HG03159 (cell line): ENCODE measurements around the gene LARP4B.

Experiments used
- ATAC-seq: cut with Tn5 transposase; IDR thresholded peaks from one replicate; pipeline ENCODE4 v1.9.1; 2021; ENCODE audit warnings: mild to moderate bottlenecking, moderate library complexity; ENCODE audit not compliant: unreplicated experiment

Gene LARP4B

DNA sequence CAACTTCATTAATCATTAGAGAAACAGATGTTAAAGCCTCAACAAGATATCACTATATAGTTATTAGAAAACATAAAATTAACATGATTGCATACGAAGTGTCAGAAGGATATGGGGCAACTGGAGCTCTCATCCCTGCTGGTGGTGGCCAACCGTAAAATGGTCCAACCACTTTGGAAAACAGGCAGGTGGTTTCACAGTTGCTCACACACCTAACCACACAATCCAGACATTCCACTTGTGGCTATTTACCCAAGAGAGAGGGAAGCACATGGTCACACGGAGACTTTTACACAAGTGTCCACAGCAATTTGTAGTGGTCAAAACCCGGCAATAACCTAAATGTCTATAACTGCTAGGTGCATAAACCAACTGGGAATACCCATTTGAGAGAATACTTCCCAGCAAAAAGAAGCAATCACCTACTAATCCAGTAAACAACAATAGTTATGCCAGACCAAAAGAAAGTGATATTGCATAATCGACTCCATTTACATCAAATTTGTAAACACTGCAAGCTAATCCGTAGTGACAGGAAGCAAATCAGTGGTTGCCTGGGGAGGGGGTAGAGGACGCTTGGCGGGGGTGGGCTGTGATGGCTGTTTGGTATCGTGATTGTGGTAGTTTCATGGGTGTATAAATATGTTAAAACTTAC, 91.8 kb downstream of the LARP4B start:
- ATAC-seq = no peak

DNA sequence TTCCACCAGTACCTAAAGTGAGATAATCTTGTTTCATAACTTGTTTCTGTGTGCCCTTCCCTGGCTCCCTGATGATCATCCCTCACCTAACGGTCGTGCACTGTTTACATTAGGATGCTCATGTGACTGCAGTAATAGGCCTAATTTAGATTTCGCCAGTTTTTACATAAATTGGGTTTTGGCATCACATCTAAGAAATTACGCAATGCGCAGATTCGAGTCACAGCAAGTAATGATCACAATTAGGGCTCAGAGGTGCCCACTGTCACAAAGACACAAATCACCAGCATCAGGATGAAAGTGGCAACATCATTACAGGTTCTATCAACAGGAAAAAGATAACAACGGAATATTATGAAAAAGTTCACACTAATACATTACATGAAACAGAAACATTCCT, 94.7 kb downstream of the LARP4B start:
- ATAC-seq = no peak

DNA sequence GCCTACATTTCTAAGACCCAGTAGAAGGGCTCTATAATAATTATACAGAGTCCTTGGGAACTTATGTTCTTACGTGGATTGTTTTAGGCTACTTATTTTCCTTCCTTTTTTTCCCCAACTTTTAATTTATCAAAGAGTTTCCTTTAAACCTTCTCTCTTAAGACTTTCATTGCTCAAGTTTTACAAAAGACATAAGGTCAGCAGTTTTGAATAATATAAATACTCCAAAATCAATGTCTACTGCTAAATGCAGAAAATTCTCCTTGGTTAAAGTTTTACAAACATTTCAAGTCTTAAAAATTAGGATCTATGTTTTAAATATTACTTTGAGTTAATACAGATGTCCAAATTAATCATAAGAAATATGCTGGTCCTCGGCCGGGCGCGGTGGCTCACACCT, 97.0 kb downstream of the LARP4B start:
- no peak for ATAC-seq

DNA sequence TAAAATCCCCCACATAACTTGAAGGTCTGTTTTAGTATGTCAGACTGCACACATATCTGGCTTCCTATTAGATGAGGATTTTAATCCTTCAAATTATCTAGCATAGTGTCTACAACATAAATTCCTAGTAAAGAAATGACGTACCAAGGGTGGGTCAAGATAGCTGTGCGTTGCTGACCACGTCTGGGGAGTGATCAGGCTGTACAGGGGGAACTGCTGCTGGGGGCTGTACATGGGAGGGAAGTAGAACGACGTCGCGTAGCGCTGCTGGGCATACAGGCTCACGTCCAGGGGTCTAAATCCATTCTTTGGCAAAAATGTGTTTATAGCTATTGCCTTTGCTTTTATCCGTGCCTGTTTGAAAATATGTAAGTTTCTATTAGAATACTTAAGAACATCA, 102.3 kb downstream of the LARP4B start:
- no peak for ATAC-seq

DNA sequence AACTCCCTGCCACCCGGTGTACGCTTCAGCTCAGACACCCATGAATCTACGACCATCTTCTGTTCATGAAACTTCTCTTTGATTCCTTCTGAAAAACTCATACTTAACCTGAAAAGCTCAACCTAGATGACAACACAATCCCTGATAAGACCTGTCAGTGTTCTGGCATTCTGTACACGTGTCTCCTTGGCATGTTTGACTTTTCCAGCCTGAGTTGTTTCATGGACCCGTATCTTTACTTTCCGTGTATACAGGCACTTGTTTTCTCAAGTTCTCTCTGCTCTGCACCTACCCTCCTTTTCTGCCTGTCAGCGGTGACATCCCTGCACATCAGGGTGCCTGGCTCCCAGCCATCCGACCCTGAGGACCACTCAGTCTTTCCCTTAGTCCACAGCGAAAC, 103.3 kb downstream of the LARP4B start:
- ATAC-seq = no peak

DNA sequence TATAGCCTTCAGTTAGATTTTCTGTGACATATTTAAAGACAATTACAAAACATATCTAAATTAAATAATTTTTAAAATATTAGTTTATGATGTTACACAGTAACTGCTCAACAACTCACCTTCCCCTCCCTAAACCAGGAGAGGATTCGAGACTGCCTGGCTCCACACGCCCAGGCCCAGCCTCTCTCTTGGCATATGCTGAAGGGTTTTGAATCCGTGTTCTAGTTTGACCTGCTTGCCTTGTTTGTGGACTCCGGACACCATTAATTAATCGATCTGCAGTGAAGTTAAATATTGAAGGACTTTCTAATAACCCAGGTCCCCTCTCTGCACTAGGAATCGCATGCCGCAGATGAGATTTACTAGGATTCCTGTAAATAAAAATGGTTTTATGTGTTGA, 106.6 kb downstream of the LARP4B start:
- no peak for ATAC-seq

DNA sequence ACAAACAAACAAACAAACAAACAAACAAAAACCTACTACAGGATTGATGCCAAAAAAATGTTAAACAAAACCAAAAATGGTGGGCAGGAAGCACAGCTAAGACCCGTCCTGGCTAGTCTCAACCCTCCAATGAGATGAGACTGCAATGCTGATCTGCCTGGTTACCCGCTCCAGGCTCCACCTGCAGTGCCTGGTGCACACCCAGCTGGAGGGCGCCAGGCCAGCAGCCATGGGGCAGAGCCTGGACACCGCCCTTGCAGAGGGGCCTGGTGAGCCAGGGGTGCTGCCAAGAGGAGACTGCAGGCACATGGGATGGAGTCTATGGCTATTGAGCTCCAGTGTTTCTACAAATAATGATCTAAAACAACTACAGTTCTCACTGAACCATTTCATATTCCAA, 107.0 kb downstream of the LARP4B start:
- ATAC-seq = no peak

DNA sequence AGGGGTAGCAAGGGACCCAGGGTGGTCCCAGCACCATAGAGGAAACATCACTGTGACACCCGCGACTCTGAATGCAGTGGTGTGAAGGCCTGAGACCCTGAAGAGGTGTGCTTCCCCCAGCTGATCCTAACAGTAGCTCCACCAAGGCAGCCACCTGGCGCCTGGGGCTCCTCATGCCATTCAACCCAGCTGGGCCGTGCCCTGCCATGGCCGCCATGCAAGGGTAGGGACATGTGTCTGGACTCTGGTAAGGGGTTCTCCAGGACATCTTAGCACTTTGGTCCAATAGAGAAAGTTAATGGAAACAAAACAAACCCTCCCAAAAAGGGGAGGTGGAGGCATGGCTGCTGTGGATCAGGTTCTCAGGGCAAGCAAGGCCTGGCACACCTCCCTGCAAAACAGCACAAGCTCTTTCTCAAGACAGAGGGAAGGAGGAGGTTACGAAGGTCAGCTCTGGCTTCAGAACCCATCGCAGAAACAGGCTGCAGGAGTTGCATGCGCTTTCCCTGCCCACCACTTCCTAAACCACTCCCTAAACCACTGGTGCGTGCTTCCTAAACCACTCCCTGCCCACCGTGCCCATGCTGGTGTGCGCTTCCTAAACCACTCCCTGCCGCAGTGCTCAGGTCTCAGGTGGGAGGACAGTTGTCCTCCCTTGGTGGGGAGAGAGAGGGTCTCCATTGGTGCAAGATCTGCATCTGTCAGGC, 108.7 kb downstream of the LARP4B start:
- no peak for ATAC-seq

DNA sequence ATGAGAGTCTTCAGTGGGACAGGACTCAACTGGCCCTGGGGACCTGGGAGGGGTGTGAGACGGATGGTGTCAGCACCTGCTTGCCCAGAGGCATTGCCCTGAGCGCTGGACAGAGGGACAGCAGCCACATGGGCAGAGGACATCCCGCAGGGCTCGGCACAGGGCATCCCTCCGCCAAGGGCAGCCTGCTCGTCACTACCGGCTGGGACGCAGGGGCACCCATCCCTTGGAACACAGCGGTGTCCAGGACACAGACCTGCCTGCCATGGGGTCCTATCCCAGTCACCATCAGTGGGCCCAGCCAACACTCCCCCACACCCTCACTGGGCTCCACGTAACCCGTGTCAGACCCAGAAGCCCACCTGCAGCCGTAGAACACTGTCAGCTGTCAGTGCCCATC, 109.3 kb downstream of the LARP4B start:
- no peak for ATAC-seq

DNA sequence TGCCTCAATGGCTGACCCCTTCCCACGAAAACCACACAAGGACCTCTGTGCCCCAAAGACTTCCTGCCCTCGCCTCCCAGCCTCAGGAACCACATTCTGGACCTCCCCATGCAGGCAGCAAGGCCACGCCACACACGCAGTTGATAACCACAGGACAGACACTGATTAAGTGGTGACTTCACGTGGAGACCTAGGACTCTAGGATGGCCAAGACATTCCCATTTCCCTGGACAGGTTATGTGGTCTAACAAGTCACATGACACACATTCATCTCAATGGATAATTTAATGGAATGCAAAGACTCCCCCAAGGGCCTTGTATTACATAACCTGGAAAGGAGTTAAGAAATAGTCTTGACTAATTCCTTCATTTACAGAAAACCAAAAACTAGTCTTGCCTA, 110.2 kb downstream of the LARP4B start:
- ATAC-seq = no peak

DNA sequence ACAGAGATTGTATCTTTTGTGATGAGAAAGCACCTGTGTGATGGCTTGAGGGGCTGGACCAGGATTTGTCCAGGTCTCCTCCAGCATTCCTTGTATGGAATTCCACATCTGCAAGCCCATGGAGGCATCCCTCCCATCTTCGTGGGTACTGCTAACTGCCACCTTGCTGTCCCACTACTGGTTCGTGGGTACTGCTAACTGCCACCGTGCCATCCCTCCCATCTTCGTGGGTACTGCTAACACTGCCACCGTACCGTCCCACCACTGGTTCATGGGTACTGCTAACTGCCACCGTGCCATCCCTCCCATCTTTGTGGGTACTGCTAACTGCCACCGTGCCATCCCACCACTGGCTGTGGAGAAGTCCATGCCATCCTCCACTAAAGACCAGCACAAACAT, 111.7 kb downstream of the LARP4B start:
- ATAC-seq = no peak

DNA sequence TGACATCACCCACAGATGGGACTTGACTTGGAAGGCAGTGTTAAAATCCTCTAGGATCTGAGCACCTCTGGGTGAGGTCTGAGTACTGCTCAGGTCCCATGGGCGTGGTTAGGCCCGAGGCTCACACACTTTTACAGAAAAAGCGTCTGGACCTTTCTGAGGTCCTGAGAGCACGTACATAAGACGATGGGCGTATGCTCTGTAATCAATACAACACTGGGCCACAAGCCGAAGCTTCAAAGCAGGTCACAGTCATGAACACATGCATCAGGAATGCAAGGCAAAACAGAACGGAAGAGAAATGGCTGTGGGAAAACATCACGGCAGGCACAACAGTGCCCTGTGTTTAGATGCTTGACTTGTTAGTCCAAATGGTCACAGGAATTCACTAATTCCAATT, 112.2 kb downstream of the LARP4B start:
- ATAC-seq = no peak

DNA sequence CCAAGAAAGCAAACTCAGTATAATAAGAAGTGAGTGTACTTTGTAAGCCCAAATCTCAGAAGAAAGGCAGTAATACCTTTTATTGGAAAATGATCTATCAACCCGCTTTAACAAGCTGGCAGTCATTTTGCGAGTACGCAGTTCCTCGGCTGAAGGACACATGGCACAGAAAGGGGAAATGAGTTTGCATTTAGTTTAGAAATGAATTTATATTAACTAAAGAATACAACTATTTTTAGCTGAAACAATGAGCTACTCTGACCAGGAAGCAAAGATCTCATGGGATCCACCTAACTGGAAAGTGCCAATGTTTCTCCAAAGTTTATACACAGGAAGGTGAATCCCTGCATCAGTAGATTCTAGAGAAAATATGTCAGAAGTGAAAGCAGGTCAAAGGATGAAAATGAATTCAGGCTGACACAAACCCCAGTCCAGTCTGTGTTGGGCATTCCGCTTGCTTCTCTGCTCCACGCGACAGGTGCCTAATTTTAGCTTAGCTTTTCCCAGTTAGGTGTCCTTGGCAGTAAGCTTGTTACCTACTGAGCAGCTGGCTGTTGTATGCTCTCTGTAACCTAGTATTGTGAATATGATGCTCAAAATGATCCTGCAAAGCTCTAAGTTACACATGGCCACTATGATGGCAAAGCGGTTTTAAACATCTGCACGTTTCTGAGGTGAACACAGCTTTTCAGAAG, 112.8 kb downstream of the LARP4B start:
- ATAC-seq = no peak

DNA sequence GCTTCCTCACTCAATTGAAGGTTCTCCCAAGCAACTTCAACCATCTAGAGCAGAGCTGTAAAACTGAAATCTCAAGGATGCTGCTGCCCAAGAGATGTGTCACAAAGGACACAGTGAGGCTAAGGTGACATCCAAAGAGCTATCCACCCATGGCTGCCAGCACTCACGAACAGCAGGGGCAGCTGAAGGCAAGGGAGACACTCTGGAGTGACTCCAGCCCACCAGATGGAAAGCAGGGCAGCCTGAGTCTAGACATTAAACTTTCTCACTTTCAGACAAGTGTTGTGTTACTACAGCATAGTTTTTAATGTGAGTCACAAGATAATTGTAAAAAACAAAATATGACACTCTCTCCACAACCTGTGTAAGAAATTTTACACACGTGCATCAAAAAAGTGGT, 113.5 kb downstream of the LARP4B start:
- no peak for ATAC-seq

DNA sequence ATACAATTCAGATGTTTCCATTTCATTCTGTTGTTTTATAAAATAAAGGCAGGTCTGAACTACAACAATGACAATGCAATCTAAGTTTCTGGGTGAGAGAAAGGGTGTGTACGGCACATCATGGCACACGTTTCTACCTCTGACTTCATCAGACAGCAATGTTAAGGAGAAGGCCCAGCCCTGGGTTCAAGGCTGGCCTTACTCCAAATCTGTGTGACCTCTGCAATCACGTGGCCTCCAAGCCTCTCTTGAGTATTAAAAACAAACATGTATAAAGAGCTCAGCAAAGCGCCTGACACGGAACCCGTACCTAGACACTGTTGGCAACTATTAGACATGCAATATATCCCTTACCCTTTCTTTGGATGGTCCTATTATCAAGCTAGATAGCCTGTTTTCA, 114.1 kb downstream of the LARP4B start:
- ATAC-seq = no peak

DNA sequence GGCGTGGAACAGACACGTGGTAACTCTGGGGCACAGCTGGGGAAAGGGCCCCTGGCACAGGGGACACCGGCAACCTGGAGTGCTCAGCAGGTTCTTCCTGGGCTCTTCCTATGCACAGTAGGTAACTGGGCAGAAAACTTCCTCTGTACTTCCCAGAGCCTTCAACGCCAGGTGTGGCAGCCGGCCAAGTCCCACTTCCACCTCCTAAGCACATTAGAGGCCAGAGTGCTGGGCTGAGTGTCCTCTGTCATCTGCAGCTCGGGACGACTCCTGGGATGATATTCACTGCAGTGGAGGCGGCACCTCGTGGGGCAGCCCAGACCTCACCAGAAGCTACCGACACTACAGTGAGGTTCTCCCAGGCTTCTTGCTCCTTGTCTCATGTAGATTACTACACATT, 114.5 kb downstream of the LARP4B start:
- ATAC-seq = no peak

DNA sequence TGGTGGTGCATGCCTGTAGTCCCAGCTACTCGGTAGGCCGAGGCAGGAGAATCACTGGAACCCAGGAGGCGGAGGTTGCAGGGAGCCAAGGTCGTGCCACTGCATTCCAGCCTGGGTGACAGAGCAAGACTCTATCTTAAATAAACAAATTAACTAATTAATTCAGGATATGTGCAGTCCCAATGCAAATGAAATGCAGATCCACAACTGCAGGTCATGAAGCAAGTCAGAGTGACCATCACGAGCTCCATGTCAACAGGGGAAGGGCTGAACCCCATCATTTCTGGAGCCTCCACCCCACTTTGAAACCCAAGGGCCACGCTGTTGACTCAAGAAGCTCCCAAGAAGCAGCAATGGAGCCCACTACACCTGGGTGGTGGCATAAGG, 115.4 kb downstream of the LARP4B start:
- no peak for ATAC-seq

DNA sequence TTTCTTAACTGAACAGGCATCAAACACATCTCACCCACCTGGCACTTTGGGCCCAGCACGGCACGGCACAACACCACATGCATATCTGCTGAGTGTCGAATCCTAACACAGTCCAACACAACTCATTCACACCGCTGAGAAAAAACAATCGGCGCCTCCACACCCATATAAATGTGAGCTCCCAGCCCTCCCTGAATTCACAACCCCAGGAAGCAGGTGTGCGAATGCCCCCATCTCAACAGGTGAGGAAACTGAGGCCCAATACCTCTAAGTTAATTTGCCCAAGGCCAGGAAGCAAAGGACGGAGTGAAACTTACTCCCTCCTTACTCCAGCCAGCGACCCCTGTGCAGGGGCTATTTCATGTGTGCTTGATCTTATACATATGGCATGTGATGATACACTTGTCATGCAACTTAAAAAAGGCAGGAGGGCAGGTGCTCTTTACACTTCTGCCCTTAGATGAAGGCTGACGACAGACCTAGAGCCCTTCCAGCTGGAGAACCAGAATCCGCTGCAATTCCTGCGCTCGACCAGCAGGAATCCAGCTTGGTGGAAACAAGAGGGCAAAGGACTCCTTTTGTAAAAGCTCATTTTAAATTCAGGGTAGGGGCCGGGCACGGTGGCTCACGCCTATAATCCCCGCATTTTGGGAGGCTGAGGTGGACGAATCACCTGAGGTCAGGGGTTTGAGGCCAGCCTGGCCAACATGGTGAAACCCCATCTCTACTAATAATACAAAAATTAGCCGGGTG, 116.0 kb downstream of the LARP4B start:
- no peak for ATAC-seq

DNA sequence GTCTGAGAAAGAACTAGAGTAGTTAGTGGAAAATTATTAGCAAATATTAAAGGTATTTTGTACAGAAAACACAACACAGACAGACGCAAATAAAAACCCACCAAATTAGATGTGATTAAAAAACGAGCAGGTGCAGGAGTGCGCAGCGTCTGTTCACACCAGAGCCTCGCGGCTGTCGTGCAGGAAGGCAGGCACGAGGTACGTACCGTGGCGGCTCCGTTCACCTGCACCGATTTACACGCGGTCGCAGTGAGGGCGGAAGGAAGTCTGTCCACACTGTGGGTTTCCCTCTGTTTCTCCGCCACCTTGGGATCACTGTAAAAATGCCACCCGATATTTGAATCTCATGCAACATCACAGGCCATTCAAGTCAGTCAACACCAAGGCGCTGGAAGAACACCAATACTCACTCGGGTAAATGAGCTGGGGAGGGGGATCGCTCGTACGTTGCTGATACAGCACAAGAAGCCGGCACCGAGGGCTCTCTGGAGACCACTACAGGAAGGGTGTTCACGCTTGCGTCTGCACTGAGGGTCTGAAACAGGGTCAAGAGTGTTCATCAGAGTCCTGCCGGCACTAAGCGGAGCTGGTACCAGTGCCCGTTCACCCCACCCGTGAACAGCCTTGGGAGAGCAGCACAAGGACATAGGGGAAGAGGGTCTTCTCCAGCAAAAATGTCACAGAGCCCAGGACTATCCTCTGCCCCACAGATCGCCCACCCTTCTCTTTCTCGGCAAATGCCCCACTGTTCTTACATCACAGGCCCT, 116.8 kb downstream of the LARP4B start:
- ATAC-seq = no peak

DNA sequence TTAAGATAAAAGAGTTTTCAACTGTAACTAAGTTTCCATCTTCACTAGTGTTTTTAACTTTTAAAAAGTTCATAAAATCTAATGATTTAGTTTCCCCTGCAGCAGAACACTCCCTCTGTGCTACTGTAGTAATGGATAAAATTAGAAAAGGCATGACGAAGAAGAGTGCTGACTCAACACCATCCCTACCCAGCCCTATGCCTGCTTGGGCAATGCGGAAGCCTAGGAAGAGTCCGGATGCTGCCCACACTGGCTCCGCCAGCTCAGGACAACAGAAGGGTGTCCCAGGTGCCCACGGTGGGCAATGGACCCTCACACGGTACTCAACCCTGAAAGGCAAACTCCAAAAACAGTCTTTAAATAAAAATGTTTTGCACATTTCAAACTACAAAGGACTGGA, 118.2 kb downstream of the LARP4B start:
- ATAC-seq = no peak

DNA sequence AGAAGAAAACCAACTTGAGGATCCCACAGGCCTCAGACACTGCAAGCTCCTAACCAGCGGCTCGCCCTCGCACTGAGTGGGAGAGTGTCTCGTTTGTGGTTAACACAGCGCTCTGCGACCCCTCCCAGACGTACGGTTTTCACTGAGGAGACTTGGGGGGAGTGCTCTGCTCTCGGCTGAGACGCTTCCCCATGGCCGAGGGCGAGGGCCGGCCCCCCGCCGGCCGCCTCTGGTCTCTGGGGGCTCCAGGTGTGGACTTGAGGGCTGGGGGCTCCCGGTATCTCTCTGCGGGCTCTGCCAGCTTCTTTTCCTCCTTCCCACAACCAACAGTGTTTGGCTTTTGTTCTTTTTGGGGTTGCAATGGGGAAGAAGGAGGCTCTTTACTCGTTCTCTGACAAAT, 118.7 kb downstream of the LARP4B start:
- ATAC-seq = no peak
